K562 (cell line): ENCODE data around the gene ZNF296.

Source experiments
- FOS ChIP-seq: IDR thresholded peaks from 3 replicates; pipeline ENCODE4 v1.6.1; 2011; ENCODE audit not compliant: insufficient read length; ENCODE audit errors: extremely low read depth
- ZNF76 ChIP-seq: fragments of 250-450 bp; sonication (Bioruptor Pico); IDR thresholded peaks from 2 replicates; pipeline ENCODE4 v1.4.0; 2020; ENCODE audit warnings: mild to moderate bottlenecking, moderate library complexity, borderline replicate concordance

DNA sequence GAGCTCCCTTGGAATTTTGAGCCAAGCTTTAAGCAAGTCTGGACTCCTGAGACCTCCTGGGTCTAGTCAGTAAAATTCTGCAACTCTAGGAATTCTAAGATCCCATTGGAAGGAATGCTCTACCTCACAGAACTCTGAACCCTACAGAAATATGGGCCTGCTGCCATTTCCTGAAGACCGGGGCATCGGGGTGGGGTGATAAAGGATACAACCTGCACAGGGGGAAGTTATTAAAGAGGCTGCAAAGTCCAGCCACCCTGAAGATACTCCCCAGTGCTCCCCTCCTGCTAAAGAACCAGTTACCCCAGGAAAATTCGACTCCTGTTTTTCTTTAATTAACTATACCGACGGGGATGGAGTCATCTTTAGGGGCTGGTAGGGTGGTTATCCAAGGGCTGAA is 14.3 kb upstream of the ZNF296 start:
- TF ChIP-seq ZNF76 (CRISPR knock-in tag) (no peak), FOS (no peak)
